Kidney tubule cell (primary cell): ENCODE data around the gene WASF2.
"Not testable (repeated sequence)": the region's sequence is repeated elsewhere in the genome, so short reads cannot be mapped to it uniquely, and the experiment has no call there.

Source experiments
- DNase-seq: peaks from one replicate; pipeline ENCODE4 v3.0.0-alpha.2; 2018; ENCODE audit warnings: low spot score

Gene WASF2

DNA sequence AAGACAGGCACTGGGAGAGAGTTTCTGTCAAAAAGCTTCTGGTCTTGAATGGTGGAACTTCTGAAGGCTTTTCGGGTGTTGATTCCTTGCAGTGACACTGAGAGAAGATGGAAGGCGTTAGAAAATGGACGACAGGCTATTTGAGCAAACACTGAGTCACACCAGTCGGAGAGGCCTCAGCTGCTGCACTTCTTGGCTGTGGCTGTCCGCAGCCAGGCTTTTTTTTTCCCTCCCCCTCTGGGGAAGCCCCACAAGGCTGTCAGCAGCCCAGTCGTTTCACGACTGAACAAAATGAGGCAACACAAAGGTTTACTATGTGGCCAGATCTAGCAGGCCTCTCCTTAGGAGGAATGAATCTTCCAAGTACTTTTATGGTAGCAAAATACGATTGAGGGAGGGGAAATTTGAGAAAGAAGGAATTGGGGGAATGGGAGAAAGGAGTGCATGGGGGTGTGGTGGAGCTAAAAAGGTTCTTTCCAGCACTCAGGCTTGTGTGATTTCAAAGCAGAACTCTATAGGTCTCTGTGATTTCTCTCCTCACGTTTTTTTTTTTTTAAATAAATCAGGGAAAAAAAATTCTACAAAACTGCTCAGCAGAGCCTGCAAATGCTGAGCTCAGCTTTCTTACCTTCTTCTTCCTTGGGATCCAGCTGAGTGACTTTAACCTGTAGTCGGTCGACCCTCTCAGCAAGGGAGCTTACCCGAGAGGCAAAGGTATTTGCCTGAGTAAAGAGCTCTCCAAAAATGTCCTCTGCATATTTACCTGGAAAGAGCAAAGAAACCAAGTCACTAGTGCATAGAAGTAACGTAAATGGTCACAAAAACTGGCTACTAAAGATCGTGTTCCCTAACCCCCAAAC is 71.4 kb downstream of the WASF2 start:
- peak; percentile 91 for DNase-seq

DNA sequence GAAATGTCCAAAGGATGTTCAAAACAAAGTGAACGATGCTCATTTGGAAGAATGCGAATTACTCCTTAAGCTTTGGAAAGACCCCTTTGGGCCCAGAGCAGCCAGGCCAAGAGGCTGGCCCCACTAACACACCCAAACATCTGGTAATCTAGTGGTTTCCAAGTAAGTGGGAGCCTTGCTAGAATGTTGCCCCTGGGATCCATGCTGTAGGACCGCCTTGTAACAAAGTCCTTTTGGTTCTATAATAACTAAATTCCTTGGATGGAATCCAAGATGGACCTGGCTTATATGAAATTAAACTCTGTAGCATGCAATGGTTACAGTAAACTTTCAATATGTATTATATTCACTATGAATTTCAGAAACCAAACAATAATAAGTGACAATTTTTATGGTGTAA is 72.3 kb downstream of the WASF2 start:
- no peak for DNase-seq

DNA sequence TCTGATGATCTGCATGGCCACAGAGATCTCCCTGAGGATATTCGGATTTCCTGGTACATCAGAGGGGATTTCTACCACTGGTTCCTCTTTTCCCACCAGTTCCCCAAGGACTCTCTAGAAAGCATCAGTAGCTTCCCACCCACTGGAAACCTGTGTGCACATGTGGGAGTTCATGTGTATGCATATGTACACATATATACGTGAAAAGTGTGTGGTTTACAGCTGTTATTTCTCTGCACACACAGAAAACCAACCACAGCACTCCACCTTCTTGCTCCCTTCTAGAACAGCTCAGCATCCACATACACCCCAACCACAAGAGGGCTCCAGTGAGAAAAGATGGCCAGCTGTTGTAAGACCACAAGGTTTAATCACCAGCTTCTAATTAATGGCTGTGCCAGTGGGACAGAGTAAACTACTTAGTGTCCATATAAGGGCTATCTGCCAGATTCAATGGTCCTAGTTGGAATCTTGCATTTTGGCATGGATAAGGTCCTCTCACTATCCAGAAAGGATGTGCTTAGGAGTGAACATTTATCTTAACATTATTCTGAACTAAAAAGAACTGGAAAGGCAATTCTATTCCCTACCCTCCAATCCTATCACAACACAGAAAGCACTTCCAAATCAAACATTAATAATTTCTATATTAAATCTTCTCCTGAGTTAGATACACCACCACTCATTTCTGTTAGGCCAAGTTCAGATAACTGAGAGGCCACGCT is 73.4 kb downstream of the WASF2 start:
- peak; percentile 69 for DNase-seq

DNA sequence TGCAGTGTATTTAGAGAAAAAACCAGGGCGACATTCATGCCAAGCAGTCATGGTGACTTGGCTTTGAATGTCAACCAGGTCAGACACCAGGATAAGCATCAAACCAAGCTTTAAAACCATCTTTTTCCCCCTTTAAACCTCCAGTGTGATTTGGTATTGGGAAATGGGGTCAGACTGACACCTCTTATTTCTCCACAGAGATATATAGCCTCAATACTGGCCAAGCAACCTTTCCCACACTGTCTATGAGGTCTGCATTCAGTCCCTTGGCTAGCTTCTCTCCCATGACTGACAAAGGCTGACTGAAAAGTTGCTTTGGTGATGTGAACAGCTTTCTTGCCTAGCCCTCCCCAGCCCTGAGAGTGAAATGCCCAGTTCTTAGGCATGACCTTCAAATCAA is 75.9 kb downstream of the WASF2 start:
- DNase-seq = no peak

DNA sequence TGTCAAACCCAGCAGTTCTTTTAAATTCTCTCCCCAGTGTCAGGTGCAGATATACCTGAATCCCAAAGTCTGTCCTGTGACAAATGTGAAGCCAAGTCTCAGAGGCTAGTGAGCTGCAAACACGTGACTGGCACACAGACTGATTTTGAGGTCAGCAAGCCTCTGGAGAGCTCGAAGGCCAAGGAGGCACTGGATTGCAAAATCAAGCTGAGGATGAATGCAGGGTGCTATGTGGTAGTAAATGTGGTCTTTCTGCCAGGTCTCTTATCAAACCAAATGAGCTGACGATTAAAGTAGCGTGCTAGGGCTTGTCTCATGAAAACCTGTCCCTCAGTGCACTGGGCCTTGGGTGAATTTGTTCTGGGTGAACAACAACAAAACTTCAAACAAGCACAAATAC is 77.0 kb downstream of the WASF2 start:
- DNase-seq = no peak

DNA sequence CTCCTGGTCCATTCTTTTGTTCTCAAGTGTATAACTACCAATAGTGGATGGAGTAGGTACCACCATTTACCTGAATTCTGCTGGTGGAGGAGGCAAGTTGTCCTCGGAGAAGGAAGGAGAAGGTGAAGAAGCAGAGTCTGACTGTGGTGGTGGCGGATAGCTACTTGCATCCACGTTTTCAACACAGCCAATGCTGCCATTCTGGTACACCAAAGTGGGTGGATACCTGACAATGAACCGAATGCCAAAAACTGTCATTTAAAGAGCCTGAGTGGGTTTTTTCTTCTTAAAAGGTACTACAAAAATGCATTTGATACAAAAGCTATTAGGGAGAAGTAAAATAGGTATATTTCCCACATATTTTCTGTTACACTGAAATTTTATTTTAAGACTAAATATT is 77.5 kb downstream of the WASF2 start:
- DNase-seq = no peak

DNA sequence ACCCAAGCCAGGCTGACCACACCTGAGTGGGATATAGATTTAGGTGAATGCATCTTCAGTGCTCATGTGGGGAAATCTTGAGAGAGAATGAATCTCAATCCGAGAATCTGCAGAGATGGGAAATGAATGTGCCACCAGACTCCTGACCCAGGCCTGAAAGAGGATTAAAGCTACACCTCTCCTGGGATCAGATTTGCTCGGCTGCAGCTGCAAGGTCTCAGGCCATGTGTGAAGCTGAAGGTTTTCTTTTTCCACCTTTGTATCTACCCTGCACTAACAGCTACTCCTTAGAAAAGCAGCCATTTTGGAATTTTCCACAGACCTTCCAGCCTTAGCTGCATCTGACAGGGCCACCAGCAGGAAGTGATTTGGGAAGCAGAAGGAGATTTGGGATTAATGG is 79.3 kb downstream of the WASF2 start:
- no peak for DNase-seq

DNA sequence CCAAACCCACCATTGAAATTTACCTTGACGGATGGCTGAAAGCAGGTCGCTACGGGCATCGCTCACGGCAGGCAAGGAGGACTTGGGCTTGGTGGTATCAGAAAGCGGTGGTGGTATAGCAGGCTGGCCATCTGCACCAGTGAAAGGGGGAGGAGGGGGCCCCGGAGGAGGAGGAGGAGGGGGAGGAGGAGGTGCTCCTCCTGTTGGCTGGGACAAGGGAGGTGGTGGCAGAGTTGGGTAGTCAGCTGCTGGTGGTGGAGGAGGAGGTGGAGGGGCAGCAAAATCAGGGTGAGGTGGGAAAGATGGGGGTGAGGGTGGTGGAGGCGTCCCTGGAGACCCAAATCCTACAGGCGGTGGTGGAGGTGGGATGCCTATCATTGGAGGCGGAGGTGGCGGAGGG is 80.3 kb downstream of the WASF2 start:
- no peak for DNase-seq

DNA sequence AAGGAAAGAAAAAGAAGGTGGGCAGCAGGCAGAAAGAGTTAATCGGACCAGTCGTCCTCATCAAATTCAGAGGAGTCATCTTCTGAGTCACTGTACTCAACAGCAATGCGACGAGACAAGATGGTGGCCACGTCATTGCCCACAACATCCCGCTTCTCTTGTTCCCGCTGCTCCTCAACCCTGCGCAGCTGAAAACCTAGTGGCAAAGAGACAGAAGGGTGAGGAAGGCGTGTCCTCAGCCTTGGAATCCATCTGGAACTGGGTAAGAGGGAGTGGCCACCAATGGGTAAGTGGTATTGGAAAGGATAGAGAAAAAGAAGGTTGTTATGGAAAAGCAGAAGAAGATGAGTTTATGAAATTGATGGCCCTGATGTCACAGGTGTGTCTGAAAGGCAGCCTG is 81.8 kb downstream of the WASF2 start:
- DNase-seq = no peak

DNA sequence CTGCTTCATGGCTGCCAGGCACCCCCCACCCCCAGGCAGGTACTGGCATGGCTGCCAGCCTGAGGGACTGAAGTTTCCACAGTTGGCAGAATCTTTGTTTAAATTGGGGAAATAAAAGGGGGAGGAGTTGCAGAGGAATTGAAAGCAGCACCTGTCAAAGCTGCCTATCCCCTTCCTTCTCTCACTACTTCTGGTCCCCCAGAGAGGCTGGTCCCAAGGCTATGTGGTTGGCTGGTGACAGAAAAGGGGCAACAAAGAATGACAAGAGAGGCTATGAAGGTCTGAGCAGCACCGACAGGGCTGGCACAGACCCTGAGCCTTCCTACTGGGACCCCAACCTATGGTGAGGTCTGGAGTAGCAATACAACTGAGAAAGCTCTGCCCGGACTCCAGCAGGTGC is 83.2 kb downstream of the WASF2 start:
- not testable (repeated sequence) for DNase-seq

DNA sequence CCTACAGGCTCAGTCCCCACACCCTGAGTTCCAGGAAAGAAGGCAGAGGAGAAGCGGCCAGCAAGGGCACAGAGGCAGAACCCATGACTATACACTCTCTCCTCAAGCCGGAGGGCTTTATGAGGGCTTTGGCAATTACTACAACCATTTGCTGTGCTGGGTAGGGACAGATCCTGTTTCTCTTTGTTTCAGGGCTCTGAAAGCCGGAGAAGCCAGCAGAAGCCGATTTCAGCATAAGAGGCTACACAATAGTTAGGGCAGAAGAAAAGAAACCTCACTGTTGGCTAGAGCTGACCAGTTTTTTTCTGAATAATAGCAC is 83.6 kb downstream of the WASF2 start:
- no peak for DNase-seq

DNA sequence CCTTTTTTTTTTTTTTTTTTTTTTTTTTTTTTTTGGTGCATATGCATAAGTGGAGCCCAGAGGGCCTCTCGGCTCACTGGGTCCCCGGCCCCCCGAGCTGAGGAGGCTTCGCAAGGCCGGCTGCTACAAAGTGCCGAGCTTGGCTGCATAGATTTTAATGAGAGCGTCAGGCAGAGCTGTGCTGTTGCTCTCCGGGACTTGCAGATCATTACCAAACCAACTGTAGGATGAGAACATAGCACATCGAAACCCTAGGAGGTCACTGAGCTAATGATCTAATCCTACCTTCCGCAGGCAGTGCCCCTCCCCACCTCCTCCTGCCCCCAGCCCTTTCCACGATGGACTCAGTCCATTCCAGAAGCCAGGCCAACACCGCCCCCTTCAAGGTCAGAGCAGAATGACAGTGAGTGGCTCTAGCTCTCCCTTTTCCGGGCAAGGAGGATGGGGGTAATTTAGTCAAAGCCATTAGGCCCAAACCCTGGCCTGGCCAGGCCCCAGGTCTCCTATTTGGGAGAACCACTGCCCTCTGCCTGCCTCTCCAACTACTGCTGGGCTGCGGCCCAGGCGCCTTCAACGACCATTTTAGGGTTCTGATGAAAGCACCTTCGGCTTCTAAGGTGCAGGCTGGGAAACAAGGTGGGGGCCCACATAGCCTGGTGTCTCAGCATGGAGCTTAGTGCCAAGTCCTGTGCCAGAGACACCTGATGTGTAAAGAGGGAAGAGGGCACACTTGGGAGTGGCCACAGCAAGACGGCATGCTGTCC is 84.2 kb downstream of the WASF2 start:
- DNase-seq = not testable (repeated sequence)

DNA sequence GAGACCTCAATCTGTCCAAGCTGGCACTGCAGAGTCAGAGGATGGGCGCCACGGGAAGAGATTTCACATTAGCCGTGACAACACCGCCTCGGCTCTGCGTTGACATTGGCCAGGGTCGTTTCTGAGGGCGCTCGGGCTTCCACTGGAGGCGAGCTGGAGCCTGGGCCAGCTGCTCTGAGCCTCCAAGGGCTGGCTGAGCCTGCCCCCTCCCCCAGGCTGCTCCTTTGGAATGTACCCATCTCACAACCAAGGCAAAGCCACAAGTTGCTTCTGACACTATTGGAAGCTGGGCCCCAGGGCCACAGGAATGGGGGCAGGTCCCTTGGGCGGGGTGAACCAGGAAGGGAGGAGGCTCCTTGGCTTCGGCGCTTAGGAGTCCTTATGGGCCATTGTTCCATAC is 84.9 kb downstream of the WASF2 start:
- DNase-seq = peak; percentile 58

DNA sequence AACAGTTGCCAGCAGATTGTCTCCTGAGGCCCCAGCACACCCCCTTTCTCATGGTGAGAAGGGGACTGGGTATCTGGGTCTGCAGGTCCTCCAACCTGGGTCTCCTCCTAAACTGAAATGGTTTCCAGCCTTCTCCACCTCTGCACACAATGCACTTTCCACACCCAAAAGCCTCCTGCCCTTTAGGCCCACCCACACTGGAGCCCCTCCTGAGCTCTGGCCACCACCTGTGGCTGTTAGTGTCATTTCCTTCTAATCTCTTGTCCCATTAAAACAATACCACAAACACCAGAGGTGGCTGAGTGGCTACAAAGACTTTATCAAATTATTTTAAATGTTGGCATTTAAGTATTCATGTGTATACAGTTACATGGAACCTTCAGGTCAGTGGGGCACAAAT is 86.0 kb downstream of the WASF2 start:
- no peak for DNase-seq

DNA sequence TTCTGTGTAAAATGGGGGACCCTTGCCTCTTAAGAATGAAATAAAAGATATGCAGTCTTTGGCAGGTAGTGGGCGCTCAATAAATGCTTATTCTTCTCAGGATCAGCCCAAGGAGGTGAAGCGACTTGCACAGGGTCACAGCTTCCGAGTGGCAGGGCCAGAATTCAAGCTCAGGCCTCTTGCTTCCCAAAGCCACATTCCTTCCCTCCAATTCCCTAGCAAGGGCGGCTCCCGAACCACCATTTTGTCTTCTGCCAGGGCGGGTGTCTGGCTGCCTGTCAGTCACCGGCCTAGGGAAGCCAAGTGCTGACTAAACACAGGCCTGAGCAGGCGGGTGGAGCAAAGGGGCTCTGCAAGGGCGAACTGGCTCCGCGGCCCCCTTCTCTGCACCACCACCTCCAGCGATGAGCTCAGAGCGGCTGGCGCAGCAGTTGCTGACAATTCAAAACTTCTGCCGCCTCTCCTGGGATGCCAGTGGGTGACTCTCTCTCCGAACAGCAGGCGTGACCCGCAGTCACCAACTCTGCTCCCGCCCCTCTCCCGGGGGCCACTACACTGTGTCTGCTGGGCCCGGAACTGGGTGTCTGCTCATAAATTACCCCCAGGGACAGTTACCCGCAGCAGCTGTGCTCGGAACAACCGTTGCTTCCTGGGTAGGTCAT is 86.8 kb downstream of the WASF2 start:
- DNase-seq = peak; percentile 29

DNA sequence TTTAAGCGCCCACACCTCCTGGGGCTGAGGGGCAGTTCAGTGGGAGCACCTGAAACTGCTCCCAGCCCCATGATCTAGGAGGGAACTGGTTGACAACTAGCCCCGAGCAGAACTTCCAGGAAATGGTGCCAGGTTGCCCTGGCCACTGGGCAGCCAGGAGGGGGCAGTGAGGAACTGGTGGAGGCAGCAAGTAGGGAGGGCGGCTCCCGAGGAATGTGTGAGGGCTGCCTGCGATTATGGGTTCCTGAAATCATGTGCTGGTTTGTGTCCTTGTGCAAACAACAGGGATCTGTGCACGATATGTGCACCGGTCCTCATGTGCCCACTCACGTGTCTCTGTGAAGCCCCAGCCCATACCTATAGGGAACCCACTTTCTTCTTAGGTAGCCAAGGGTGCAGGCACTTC is 87.6 kb downstream of the WASF2 start:
- peak; percentile 71 for DNase-seq

DNA sequence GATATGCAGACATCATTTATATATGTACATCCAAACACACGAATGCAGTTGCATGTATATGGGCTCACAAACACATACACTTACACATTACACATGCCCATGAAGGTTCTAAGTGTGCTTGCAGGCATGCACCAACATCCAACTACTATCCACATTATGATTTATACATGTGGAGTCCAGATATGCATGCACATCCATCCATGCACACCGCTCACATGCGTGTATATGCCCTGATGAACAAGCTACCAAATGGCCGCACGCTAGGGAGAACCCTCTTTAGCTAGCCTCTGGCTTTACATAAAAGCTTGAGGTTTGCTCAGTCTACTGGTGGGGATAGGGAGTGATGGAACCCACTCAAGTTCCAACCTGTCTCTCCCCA is 89.0 kb downstream of the WASF2 start:
- no peak for DNase-seq

DNA sequence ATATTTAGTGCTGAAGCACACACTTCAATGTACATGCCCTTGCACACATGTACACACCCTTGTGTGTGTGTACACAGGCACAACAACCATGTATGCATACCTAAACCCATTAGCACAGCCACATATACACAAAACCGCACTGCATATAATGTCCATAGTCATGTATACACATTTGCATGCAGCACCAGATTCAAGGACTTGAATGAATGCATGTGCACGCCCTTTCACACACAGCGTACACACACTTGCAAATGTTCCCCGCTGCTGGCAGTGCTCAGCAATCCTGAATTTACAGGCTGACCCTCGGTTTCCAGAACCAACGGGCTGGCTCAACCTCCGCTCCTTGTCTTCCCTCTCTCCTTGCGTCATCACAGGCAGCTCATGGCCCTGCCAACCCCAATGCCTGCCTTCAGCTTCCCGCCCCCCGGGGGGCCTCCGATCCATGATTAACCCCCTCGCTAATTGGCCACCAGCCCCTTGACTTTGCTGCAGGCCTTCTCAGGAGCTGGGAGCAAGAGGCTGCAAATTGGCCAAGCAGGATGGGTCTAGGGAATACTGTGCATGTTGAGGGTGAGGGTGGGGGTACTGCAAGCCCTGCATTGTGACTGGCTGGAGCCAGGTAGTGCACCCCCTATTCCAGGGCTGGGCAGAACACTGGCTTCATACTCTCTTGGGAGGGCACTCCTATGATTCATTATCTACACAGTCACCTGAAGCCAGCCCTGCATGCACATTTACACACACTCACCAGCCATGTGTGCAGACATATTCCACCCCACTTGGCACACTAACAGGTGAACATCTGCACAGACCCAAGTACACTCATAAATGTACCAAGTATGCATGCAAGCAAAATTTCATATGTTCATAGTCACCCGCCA is 89.6 kb downstream of the WASF2 start:
- peak; percentile 37 for DNase-seq

DNA sequence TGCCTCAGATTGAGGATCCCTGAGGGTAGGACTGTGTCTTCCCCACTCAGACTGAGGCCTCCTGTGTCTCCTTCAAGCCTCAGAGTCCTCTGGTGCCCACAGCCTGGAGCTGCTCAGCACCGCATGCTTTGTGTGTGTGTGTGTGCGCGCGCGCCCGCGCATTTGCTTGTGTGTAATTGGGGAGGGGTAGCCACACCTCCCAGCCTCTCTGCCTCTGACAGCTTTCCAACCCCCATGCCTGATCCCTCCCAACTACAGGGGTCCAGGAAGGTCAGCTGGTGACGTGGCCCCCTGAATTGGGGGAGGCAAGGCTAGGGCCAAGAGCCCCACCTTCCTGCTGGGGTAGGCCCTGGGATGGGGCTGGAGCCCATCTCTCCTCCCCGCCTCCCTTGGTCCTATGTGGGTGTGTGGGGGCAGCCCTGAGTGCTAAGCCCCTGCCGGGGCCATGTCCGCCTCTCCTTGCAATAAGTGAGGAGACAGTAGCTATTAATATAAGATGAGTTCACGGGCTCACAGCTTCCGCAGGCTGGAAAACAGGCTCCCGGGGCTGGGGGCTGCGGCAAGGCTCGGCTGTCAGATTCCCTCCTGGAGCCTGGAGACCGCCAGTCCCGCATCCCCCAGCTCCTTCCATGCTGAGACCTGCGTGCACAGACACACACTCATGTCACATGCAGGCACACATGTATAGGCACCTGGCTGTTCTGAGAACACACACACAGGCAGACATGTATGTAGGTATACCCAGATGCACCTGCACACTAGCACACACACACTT is 90.5 kb downstream of the WASF2 start:
- DNase-seq = no peak

DNA sequence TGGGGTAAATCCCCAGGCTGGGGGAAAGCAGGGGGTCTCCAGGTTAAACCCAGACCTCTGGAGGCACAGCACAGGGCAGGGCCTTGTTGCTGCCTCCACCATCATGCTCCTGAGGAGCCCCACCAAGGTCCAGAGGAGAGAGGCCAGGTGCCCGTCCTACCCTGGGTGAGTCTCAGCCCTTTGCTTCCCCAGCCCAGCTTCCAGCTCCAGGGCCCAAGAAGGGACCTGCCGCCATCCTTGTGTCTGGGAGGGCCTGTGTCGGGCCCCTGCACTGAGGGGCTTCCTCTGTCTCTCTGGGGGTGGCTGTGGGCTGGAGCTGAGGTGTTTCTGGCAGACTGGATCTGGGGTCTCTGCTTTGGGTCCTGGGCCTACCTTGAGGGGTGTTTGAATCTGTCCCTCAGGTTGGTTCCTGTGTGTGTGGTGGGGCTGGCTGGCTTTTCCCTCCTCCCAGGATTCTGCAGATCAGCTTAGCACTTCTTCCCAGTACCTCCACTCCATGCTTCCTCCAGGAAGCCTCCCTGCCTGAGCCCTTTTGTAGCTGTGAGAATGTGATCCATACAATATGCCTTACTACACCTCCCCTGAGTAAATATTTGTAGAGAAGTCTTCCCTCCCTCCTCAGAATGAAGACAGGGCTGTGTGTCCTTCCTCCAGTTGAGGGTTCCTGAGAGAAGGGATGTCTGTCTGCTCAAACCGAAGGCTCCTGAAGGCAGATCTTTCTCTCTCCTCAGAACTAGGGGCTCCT is 91.4 kb downstream of the WASF2 start:
- DNase-seq = no peak
